GM23248 (cell line): ENCODE results near the gene PREP.

Experiments used
- EZH2 ChIP-seq: fragments of 200-600 bp; sonication (generic); IDR thresholded peaks from 2 replicates; pipeline ENCODE4 v1.6.1; 2018; ENCODE audit warnings: antibody characterized with exemption, mild to moderate bottlenecking; ENCODE audit not compliant: insufficient read depth, poor library complexity, severe bottlenecking
- EZH2phosphoT487 ChIP-seq: fragments of 200-600 bp; sonication (generic); IDR thresholded peaks from 2 replicates; pipeline ENCODE4 v1.6.1; 2018; ENCODE audit warnings: antibody characterized with exemption, moderate library complexity, mild to moderate bottlenecking, low read depth; ENCODE audit not compliant: insufficient read depth

DNA sequence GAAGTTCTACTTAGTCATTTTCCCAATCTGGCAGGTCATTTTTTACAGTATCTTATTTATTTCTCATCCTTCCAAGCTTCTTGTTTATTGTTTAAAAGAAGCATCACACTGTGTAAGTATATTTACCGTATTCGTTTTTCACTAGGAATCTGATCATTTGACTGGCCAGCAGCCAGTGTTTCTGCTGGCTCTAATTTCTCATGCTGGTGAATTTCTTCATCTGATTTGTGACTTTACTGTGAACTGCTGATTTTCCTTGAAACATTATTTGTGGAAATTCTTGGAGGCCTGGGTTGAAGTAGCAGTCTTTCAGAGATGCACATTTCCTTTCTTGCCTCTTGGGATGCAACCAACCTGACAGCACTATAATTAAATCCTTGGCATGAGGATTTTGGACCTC, 65.9 kb downstream of the PREP start:
- TF ChIP-seq EZH2, result no peak
- no peak for TF ChIP-seq EZH2phosphoT487
